ENCODE results near the gene DSP.

DNA sequence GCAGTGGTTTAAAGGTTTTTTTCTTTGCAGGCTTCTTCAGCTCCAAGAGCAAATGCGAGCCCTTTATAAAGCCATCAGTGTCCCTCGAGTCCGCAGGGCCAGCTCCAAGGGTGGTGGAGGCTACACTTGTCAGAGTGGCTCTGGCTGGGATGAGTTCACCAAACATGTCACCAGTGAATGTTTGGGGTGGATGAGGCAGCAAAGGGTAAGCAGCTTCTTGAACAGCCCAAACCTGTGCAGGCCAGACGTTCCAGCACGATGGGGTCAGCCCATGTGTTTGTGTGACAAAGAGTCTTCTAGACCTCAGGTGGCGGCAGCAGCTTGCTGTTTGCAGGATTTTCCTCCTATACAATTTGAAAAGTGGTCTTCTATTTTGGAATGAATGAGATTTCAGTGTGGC, 17.7 kb downstream of the DSP start:
- no peak for TF ChIP-seq EZH2phosphoT487 (IDR thresholded peaks at IDR 0.05; ENCODE audit: low read depth)
- TF ChIP-seq, protein P1, sequence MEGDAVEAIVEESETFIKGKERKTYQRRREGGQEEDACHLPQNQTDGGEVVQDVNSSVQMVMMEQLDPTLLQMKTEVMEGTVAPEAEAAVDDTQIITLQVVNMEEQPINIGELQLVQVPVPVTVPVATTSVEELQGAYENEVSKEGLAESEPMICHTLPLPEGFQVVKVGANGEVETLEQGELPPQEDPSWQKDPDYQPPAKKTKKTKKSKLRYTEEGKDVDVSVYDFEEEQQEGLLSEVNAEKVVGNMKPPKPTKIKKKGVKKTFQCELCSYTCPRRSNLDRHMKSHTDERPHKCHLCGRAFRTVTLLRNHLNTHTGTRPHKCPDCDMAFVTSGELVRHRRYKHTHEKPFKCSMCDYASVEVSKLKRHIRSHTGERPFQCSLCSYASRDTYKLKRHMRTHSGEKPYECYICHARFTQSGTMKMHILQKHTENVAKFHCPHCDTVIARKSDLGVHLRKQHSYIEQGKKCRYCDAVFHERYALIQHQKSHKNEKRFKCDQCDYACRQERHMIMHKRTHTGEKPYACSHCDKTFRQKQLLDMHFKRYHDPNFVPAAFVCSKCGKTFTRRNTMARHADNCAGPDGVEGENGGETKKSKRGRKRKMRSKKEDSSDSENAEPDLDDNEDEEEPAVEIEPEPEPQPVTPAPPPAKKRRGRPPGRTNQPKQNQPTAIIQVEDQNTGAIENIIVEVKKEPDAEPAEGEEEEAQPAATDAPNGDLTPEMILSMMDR (IDR thresholded peaks at IDR 0.05; ENCODE audit: low read depth, low read length), result no peak

Measured in OCI-LY3 (cell line).